H1 (cell line): ENCODE results near the gene SERPINE2. TPM values are rescaled to one million over a fixed set of nuclear protein-coding genes. Genes with fewer than 3 reads are reported as not detected.

ENCODE experiments used
- BRCA1 ChIP-seq: IDR thresholded peaks from 2 replicates; pipeline ENCODE4 v1.6.1; 2012; ENCODE audit warnings: low read depth, low read length, improper control_type of control experiment
- CEBPB ChIP-seq: IDR thresholded peaks from 2 replicates; pipeline ENCODE4 v1.6.1; 2012; ENCODE audit warnings: low read depth, low read length
- CHD7 ChIP-seq: fragments of 300-600 bp; sonication (generic); IDR thresholded peaks from 2 replicates; pipeline ENCODE4 v1.7.1; 2012; ENCODE audit warnings: low read length, moderate library complexity, mild to moderate bottlenecking, inconsistent platforms; ENCODE audit not compliant: insufficient replicate concordance
- GABPA ChIP-seq: IDR thresholded peaks from 2 replicates; pipeline ENCODE4 v1.6.1; 2011; ENCODE audit warnings: mild to moderate bottlenecking, low read length, moderate library complexity, borderline replicate concordance; ENCODE audit not compliant: insufficient read depth
- HDAC2 ChIP-seq, 2 experiments: fragments of 300-600 bp in 1 of 2; sonication (generic) in 1 of 2; IDR thresholded peaks; 2 replicates each; pipeline ENCODE4 v1.6.1; 2011 to 2012; ENCODE audit warnings: low read depth in 2 of 2, low read length in 2 of 2, mild to moderate bottlenecking in 2 of 2, moderate library complexity in 2 of 2, borderline replicate concordance in 1 of 2, inconsistent platforms in 1 of 2
- RBBP5 ChIP-seq: IDR thresholded peaks from 2 replicates; pipeline ENCODE4 v1.7.1; 2012; ENCODE audit warnings: low read depth, mild to moderate bottlenecking, inconsistent platforms, low read length, moderate library complexity, borderline replicate concordance
- SIN3A ChIP-seq, 2 experiments: IDR thresholded peaks in 1 of 2; conservative IDR thresholded peaks in 1 of 2; 2 replicates each; pipeline ENCODE4 v1.6.1; 2011 to 2012; ENCODE audit warnings: low read length in 2 of 2, improper control_type of control experiment in 1 of 2, low read depth in 1 of 2, mild to moderate bottlenecking in 1 of 2
- SIX5 ChIP-seq: IDR thresholded peaks from 2 replicates; pipeline ENCODE4 v1.6.1; 2011; ENCODE audit warnings: mild to moderate bottlenecking, low read depth, low read length
- SP1 ChIP-seq: IDR thresholded peaks from 2 replicates; pipeline ENCODE4 v1.6.1; 2011; ENCODE audit warnings: low read depth, low read length
- SUZ12 ChIP-seq: fragments of 200-600 bp; sonication (generic); IDR thresholded peaks from 2 replicates; pipeline ENCODE4 v1.6.1; 2012; ENCODE audit warnings: mild to moderate bottlenecking, inconsistent platforms, low read length, moderate library complexity, mixed read lengths
- polyA plus RNA-seq, 7 experiments: library from polyadenylated mRNA; depleted of rRNA in 3 of 7; stranded (reverse) in 5 of 7; unstranded in 2 of 7; fragments of >200 nt in 5 of 7; fragments of 200-250 nt in 2 of 7; gene quantifications; 1 replicate in 5 of 7; 2 replicates in 1 of 7; 4 replicates in 1 of 7; pipeline versions ENCODE4 v1.2.1 to v1.2.3, GENCODE V29; 2011 to 2013; ENCODE audit warnings: missing spikeins in 2 of 7, mixed read lengths in 2 of 7
- total RNA-seq: library from RNA; stranded (reverse); fragmentation: NEBNext Ultra II Directional; extraction: Animal tissue kit (Norgen Biotek cat#: 25700); gene quantifications from 2 replicates; pipeline ENCODE4 v1.2.1, GENCODE V29; 2021

Gene SERPINE2
- total and polyA plus RNA-seq, 2 of the 8 experiments (the other 6 are each of a cell fraction or from before 2014, with no cell fraction given), result 26.2 to 76.0 TPM

GRCh38 chr2:224039080-224039769 lies at the start of gene SERPINE2 (continued):
- TF ChIP-seq CHD7 (no peak), BRCA1 (no peak), SIN3A (conservative IDR thresholded peaks at IDR 0.05 in 1 of 2, IDR thresholded peaks at IDR 0.05 in 1 of 2; ENCODE audit: low read depth in 1 of 2, low read length in 2 of 2) (0 out of 4 replicates have a peak, but pooled peaks of 1 of the 2 experiments have one; percentile 42), GABPA (no peak), SP1 (no peak), SUZ12 (peak; percentile 57), CEBPB (no peak), HDAC2 (IDR thresholded peaks at IDR 0.05; ENCODE audit: borderline replicate concordance in 1 of 2, low read depth in 2 of 2, low read length in 2 of 2) (peak; percentile 59 to 66; a peak in 2 of 4 replicates), RBBP5 (0 out of 2 replicates have a peak, but pooled peaks have one; percentile 77), SIX5 (no peak)
